COR-L47 (cell line): ENCODE results near the gene ZNF813.
"Not testable (repeated sequence)": the region's sequence is repeated elsewhere in the genome, so short reads cannot be mapped to it uniquely, and the experiment has no call there.

Experiments
- DNase-seq: peaks from one replicate; lab custom pipeline; 2025; lab: John Stamatoyannopoulos, UW

Gene ZNF813

GRCh38 chr19:53483751-53484150, 16.2 kb downstream of the ZNF813 start:
- not testable (repeated sequence) for DNase-seq

GRCh38 chr19:53485046-53486004, 17.8 kb downstream of the ZNF813 start:
- DNase-seq, result no peak

GRCh38 chr19:53492153-53492552, 24.6 kb downstream of the ZNF813 start:
- no peak for DNase-seq

- not testable (repeated sequence) for DNase-seq
These were observed 29.9 kb downstream of the ZNF813 start for GRCh38 chr19:53497311-53498023.

- not testable (repeated sequence) for DNase-seq
These were observed 30.5 kb downstream of the ZNF813 start for GRCh38 chr19:53498024-53498395.

- DNase-seq, result not testable (repeated sequence)
These were observed 35.6 kb downstream of the ZNF813 start for GRCh38 chr19:53503151-53503550.

GRCh38 chr19:53503671-53504364, 36.3 kb downstream of the ZNF813 start:
- DNase-seq, result peak; percentile 22

- peak; percentile 20 for DNase-seq
These were observed 36.8 kb downstream of the ZNF813 start for GRCh38 chr19:53504365-53504703.

- no peak for DNase-seq
These were observed 37.4 kb downstream of the ZNF813 start for GRCh38 chr19:53504885-53505284.

- no peak for DNase-seq
These were observed 39.2 kb downstream of the ZNF813 start for GRCh38 chr19:53506728-53507127.

GRCh38 chr19:53507523-53508442, 40.2 kb downstream of the ZNF813 start:
- no peak for DNase-seq

- no peak for DNase-seq
These were observed 41.9 kb downstream of the ZNF813 start for GRCh38 chr19:53509443-53509842.

- DNase-seq, result no peak
These were observed 42.3 kb downstream of the ZNF813 start for GRCh38 chr19:53509845-53510244.

GRCh38 chr19:53511357-53511756, 43.8 kb downstream of the ZNF813 start:
- no peak for DNase-seq

- DNase-seq, result peak; percentile 49
These were observed 44.4 kb downstream of the ZNF813 start for GRCh38 chr19:53511933-53512374.

GRCh38 chr19:53515047-53515446, 47.5 kb downstream of the ZNF813 start:
- not testable (repeated sequence) for DNase-seq

GRCh38 chr19:53517114-53517741, 49.7 kb downstream of the ZNF813 start:
- no peak for DNase-seq

- DNase-seq, result no peak
These were observed 50.6 kb downstream of the ZNF813 start for GRCh38 chr19:53518121-53518520.

GRCh38 chr19:53518716-53519115, 51.2 kb downstream of the ZNF813 start:
- DNase-seq, result no peak

GRCh38 chr19:53519446-53519845, 51.9 kb downstream of the ZNF813 start:
- no peak for DNase-seq

GRCh38 chr19:53520163-53520546, 52.6 kb downstream of the ZNF813 start:
- no peak for DNase-seq
